ENCODE measurements around the gene CRIP3.

The CRIP3 gene

GRCh38 chr6:43313813-43314212 is 5.2 kb upstream of the CRIP3 start:
- peaks cover 10% of the 10 kb centered on the region; the same call in 1 of the 2 replicates for H3K36me3 ChIP-seq (ENCODE audit: low read length)
- H3K4me3 ChIP-seq (ENCODE audit: insufficient read depth, low read length, poor library complexity, severe bottlenecking) = no peak overlapping the region
- H3F3A ChIP-seq (ENCODE audit: insufficient read depth) = peaks cover 24% of the 10 kb centered on the region
- H3K9ac ChIP-seq (ENCODE audit: low read length) = no peak overlapping the region
- H4K20me1 ChIP-seq (ENCODE audit: low read depth, low read length) = no peaks in the 10 kb centered on the region
- no peaks in the 10 kb centered on the region for H3K27me3 ChIP-seq (ENCODE audit: low read length)
- no peak for TF ChIP-seq EZH2phosphoT487 (conservative IDR thresholded peaks at IDR 0.05; ENCODE audit: low read length)
- no peak for TF ChIP-seq CTCF (IDR thresholded peaks at IDR 0.05; ENCODE audit: insufficient read depth, low read length, poor library complexity, severe bottlenecking)
- H2AFZ ChIP-seq (ENCODE audit: low read depth, low read length, severe bottlenecking) = no peak overlapping the region
- no peaks in the 10 kb centered on the region for H3K9me3 ChIP-seq (ENCODE audit: insufficient read depth, low read length)
- H3K9me2 ChIP-seq (replicated peaks; ENCODE audit: insufficient read depth, low read length) = no peaks in the 10 kb centered on the region
- no peak overlapping the region for H3K4me2 ChIP-seq (ENCODE audit: low read depth, low read length, poor library complexity, severe bottlenecking)
- H3K27ac ChIP-seq (ENCODE audit: low read depth, low read length) = no peak overlapping the region
- H3K79me2 ChIP-seq (ENCODE audit: insufficient read depth, low read length) = no peaks in the 10 kb centered on the region

GRCh38 chr6:43311666-43312065 is 3.0 kb upstream of the CRIP3 start:
- H3K36me3 ChIP-seq (ENCODE audit: low read length) = no peaks in the 10 kb centered on the region
- H3K9me3 ChIP-seq (ENCODE audit: insufficient read depth, low read length) = no peaks in the 10 kb centered on the region
- H3K27ac ChIP-seq (ENCODE audit: low read depth, low read length) = no peak overlapping the region
- H3K79me2 ChIP-seq (ENCODE audit: insufficient read depth, low read length) = no peaks in the 10 kb centered on the region
- H3K27me3 ChIP-seq (ENCODE audit: low read length) = no peaks in the 10 kb centered on the region
- H3K9me2 ChIP-seq (replicated peaks; ENCODE audit: insufficient read depth, low read length) = no peaks in the 10 kb centered on the region
- no peak overlapping the region for H3K4me2 ChIP-seq (ENCODE audit: low read depth, low read length, poor library complexity, severe bottlenecking)
- TF ChIP-seq EZH2phosphoT487 (conservative IDR thresholded peaks at IDR 0.05; ENCODE audit: low read length) (no peak), CTCF (IDR thresholded peaks at IDR 0.05; ENCODE audit: insufficient read depth, low read length, poor library complexity, severe bottlenecking) (no peak)
- H3K9ac ChIP-seq (ENCODE audit: low read length) = no peak overlapping the region
- no peak overlapping the region for H3K4me3 ChIP-seq (ENCODE audit: insufficient read depth, low read length, poor library complexity, severe bottlenecking)
- peaks cover 24% of the 10 kb centered on the region for H3F3A ChIP-seq (ENCODE audit: insufficient read depth)
- H2AFZ ChIP-seq (ENCODE audit: low read depth, low read length, severe bottlenecking) = no peak overlapping the region
- H4K20me1 ChIP-seq (ENCODE audit: low read depth, low read length) = no peaks in the 10 kb centered on the region

GRCh38 chr6:43310624-43311023 is 2.0 kb upstream of the CRIP3 start:
- H3F3A ChIP-seq (ENCODE audit: insufficient read depth) = peaks cover 24% of the 10 kb centered on the region
- H4K20me1 ChIP-seq (ENCODE audit: low read depth, low read length) = no peaks in the 10 kb centered on the region
- no peaks in the 10 kb centered on the region for H3K79me2 ChIP-seq (ENCODE audit: insufficient read depth, low read length)
- H3K9ac ChIP-seq (ENCODE audit: low read length) = no peak overlapping the region
- no peak overlapping the region for H3K4me3 ChIP-seq (ENCODE audit: insufficient read depth, low read length, poor library complexity, severe bottlenecking)
- no peaks in the 10 kb centered on the region for H3K27me3 ChIP-seq (ENCODE audit: low read length)
- no peak overlapping the region for H3K27ac ChIP-seq (ENCODE audit: low read depth, low read length)
- no peak overlapping the region for H3K4me2 ChIP-seq (ENCODE audit: low read depth, low read length, poor library complexity, severe bottlenecking)
- H3K9me2 ChIP-seq (replicated peaks; ENCODE audit: insufficient read depth, low read length) = no peaks in the 10 kb centered on the region
- H3K9me3 ChIP-seq (ENCODE audit: insufficient read depth, low read length) = no peaks in the 10 kb centered on the region
- no peaks in the 10 kb centered on the region for H3K36me3 ChIP-seq (ENCODE audit: low read length)
- TF ChIP-seq CTCF (IDR thresholded peaks at IDR 0.05; ENCODE audit: insufficient read depth, low read length, poor library complexity, severe bottlenecking) = no peak
- no peak for TF ChIP-seq EZH2phosphoT487 (conservative IDR thresholded peaks at IDR 0.05; ENCODE audit: low read length)
- H2AFZ ChIP-seq (ENCODE audit: low read depth, low read length, severe bottlenecking) = no peak overlapping the region

Measured in SU-DHL-6 (cell line).